ENCODE data around the gene AK5. TPM values are rescaled to one million over a fixed set of nuclear protein-coding genes. Genes with fewer than 3 reads are reported as not detected.

The AK5 gene
- total and polyA plus RNA-seq, 9 donors = 0.45 to 3.5 (median 0.82) TPM; not detected in 2

DNA sequence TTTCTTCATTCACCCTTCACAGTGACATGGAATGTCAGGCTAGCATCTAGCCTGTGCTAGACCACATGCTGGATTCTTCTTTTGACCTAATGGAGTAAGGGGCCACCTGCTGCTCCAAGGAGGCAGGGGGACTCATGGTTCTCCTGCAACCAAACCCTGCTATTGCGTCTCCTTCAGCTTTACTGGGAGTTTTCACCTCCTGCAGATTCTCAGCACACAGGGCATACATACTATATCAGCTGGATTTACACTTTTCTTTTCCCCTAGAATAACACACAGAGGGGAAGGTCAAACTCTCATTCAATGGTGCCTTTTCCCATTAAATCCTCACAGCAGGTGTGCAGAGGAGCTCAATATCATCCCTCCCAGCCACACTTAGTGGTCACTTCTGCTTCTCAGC, 16.6 kb upstream of the AK5 start:
- 55 to 62% (median 59%) methylated on average over 1 of the region's 1 CpG for WGBS, 3 donors
- DNase-seq = no peak
- Histone ChIP-seq H3K27ac (no peak overlapping the region), H3K27me3 (no peaks in the 10 kb centered on the region), H3K4me1 (ENCODE audit: insufficient read depth) (no peaks in the 10 kb centered on the region), H3K4me3 (no peak overlapping the region), H3K9me3 (no peaks in the 10 kb centered on the region), H3K36me3 (no peaks in the 10 kb centered on the region)
- TF ChIP-seq, protein P1, sequence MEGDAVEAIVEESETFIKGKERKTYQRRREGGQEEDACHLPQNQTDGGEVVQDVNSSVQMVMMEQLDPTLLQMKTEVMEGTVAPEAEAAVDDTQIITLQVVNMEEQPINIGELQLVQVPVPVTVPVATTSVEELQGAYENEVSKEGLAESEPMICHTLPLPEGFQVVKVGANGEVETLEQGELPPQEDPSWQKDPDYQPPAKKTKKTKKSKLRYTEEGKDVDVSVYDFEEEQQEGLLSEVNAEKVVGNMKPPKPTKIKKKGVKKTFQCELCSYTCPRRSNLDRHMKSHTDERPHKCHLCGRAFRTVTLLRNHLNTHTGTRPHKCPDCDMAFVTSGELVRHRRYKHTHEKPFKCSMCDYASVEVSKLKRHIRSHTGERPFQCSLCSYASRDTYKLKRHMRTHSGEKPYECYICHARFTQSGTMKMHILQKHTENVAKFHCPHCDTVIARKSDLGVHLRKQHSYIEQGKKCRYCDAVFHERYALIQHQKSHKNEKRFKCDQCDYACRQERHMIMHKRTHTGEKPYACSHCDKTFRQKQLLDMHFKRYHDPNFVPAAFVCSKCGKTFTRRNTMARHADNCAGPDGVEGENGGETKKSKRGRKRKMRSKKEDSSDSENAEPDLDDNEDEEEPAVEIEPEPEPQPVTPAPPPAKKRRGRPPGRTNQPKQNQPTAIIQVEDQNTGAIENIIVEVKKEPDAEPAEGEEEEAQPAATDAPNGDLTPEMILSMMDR (IDR thresholded peaks at IDR 0.05) = no peak
- TF ChIP-seq EP300 (IDR thresholded peaks at IDR 0.05) (no peak), POLR2A (IDR thresholded peaks at IDR 0.05) (no peak)
- intact Hi-C loops (cut with DNase I) = no loop called here

DNA sequence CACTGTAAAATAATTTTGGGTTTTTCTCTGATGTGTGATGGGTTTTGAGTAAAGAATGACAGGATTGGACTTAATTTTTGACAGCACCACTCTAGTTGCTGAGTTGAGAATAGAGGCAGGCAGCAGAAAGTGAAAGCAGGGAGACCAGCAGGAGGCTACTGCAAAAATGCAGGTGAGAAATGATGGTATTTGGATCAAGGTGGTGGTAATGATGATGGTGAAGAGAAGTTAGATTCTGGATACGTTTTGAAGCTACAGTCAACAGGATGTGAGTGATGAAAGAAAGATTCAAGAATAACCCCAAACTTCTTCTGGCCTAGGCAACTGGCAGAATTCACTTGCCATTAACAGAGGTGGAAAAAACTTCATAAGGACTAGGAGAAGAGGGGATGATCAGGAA, 14.8 kb upstream of the AK5 start:
- no peak overlapping the region for H3K27ac ChIP-seq
- no peaks in the 10 kb centered on the region for H3K4me1 ChIP-seq (ENCODE audit: insufficient read depth)
- intact Hi-C loops (cut with DNase I) = no loop called here
- no peak for DNase-seq
- no peak overlapping the region for H3K4me3 ChIP-seq
- H3K9me3 ChIP-seq = no peaks in the 10 kb centered on the region
- 43 to 53% (median 51%) methylated on average over 1 of the region's 1 CpG for WGBS, 3 donors
- H3K36me3 ChIP-seq = no peaks in the 10 kb centered on the region
- TF ChIP-seq, protein P1 (IDR thresholded peaks at IDR 0.05) = no peak
- TF ChIP-seq POLR2A (IDR thresholded peaks at IDR 0.05) = no peak
- no peak for TF ChIP-seq EP300 (IDR thresholded peaks at IDR 0.05)
- H3K27me3 ChIP-seq = no peaks in the 10 kb centered on the region

DNA sequence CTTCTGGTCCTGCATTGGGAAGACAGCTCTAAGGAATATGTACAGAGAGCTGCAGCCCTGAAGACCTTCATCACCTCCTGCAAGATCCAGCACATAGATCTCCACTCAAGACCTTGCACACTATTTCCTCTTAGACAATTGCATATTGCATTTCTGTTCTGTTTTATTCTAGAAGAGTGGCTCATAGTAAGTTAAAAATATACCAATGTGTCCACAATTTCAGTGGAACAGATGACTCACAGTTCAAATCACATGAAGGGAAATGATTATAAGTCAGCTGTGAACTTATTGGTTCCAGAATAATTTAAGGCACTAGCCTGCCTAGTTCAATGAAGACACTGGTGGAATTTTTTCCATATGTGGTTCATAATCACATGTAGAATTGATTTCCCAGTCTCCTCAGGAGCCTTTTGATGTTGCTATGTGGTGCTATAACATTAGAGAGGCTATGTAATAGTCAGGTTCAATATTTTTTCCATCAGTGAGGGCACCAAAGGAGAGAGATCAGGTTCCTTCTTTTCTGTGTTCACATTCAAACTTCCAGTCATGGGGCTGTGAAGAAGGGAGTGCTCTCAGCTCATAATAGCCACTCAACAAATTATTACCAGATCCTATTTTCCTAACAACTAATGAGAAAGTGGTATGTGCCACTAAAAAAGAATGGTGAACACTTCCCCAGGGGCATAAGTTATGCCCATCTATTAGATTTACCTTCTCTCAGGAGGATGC, 9.8 kb upstream of the AK5 start:
- Histone ChIP-seq H3K4me1 (ENCODE audit: insufficient read depth) (no peaks in the 10 kb centered on the region), H3K4me3 (no peak overlapping the region), H3K27ac (no peak overlapping the region), H3K27me3 (no peaks in the 10 kb centered on the region), H3K36me3 (no peaks in the 10 kb centered on the region), H3K9me3 (no peaks in the 10 kb centered on the region)
- TF ChIP-seq POLR2A (IDR thresholded peaks at IDR 0.05) (no peak), EP300 (IDR thresholded peaks at IDR 0.05) (no peak)
- TF ChIP-seq, protein P1 (IDR thresholded peaks at IDR 0.05) = no peak
- DNase-seq = no peak
- intact Hi-C loops (cut with DNase I) = no loop called here

DNA sequence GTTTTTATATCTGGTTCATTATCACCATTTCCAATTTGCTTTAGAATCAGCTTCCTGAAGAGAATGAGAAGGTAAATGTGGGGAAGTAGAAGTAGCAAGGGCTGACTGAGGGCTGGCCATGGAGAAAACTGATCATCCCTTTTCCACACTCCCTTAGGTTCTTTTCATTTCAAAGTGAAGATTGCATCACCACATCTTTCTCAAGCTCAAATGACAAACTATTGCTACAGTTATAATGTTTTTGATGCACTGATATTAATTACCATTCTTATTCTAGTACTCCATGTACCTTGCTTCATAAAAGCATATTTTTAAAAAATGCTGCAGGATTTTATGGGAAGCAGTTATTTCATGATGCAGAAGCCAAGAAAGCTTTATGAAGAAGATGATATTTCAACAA, 7.9 kb upstream of the AK5 start:
- TF ChIP-seq, protein P1 (IDR thresholded peaks at IDR 0.05) = no peak
- TF ChIP-seq POLR2A (IDR thresholded peaks at IDR 0.05) = no peak
- TF ChIP-seq EP300 (IDR thresholded peaks at IDR 0.05) = no peak
- Histone ChIP-seq H3K27ac (no peak overlapping the region), H3K27me3 (no peaks in the 10 kb centered on the region), H3K4me3 (no peak overlapping the region), H3K36me3 (no peaks in the 10 kb centered on the region), H3K4me1 (ENCODE audit: insufficient read depth) (no peaks in the 10 kb centered on the region), H3K9me3 (no peaks in the 10 kb centered on the region)
- no peak for DNase-seq
- intact Hi-C loops (cut with DNase I) = no loop called here

Data from ovary (tissue), 9 donors.